H54 (cell line): ENCODE measurements around the gene PARP12.
A peak's percentile ranks its signal among the peaks of the same experiment; 100 is the strongest.

ENCODE experiments used
- DNase-seq: peaks from one replicate; pipeline ENCODE4 v3.0.0; 2011; ENCODE audit warnings: low spot score, mixed read lengths; ENCODE audit not compliant: insufficient read length
- FAIRE-seq: peaks from 3 replicates; lab custom pipeline; 2011; peaks lifted over from hg19 to GRCh38; lab: Jason Lieb, UNC
- POLR2A ChIP-seq: IDR thresholded peaks from 2 replicates; pipeline ENCODE4 v1.6.1; 2011; ENCODE audit warnings: low read depth, mild to moderate bottlenecking, low read length

Gene PARP12

GRCh38 chr7:140035400-140036223 lies 27.1 kb downstream of the PARP12 start:
- DNase-seq, result peak; percentile 52
- FAIRE-seq, result no peak
- no peak for TF ChIP-seq POLR2A

- no peak for DNase-seq
- no peak for TF ChIP-seq POLR2A
- FAIRE-seq, result no peak
Observed at GRCh38 chr7:140034421-140034820, 28.3 kb downstream of the PARP12 start.

DNA sequence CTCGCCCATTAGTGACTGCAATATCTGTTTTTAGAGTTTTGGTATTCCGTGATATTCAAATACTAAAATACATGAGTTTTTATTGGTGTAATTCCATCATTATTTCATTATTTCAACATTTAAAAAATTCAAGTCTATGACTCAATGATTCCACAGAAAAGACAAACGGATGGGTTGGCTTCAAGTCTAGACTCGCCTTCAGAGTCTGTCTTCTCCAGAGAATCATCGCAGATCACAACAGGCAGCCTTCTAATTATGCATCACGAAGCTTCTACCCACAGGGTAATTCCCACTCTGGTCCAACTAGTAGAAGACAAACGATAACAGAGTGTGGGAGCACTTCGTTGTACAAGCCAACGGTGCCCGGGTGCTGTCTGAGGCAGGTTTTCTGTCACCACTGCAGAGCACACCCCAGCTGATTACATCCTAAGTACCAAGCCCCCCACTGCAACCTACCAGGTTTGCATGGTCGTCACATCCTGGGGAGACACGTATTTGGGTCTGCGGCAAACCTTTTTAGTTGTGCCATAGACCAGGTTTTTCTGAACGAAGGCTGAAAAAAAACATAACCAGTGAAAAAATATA lies 28.9 kb downstream of the PARP12 start:
- TF ChIP-seq POLR2A, result no peak
- DNase-seq (no peak), FAIRE-seq (no peak)

- TF ChIP-seq POLR2A, result no peak
- DNase-seq (peak; percentile 29), FAIRE-seq (no peak)
Observed at GRCh38 chr7:140033036-140033435, 29.7 kb downstream of the PARP12 start.

- FAIRE-seq (no peak), DNase-seq (no peak)
- TF ChIP-seq POLR2A, result no peak
Observed at GRCh38 chr7:140031364-140031763, 31.4 kb downstream of the PARP12 start.

DNA sequence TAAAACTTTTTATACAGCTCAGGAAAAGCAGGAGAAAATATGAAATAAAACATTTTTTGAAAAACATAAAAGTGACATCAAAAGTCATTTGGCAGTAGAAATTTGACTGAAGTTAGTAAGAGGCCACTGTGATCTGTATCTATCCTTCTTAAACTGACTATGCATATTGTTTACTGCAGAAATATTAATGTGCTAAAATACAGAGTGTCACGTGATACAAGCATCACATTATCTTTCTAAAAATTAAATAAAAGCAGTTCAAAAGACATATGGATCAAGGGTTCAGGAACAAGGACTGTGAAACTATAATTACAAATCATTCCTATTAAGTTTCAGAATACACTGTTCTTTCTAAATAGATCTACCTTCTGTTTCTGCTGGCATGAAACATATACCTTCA lies 33.7 kb downstream of the PARP12 start:
- DNase-seq (no peak), FAIRE-seq (no peak)
- TF ChIP-seq POLR2A, result no peak

DNA sequence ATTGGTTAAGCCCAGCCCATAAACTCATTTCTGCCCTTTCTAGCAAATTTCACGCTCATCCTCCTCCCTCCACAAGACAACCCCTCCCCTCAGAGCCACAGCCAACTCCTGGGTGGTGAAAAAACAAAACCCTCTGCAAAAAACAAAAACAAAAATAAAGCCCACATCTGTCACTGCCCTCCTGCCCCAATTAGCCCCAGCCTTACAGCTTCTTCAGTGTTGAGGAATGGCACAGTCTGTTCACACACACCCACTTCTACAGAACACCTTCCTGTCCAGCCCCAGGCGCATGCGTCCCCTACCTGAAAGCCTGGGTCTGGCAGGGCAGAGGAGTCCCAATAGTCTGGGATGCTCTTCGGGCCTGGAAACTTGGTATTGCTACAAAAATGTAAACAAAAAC lies 34.4 kb downstream of the PARP12 start:
- no peak for TF ChIP-seq POLR2A
- DNase-seq, result no peak
- no peak for FAIRE-seq

DNA sequence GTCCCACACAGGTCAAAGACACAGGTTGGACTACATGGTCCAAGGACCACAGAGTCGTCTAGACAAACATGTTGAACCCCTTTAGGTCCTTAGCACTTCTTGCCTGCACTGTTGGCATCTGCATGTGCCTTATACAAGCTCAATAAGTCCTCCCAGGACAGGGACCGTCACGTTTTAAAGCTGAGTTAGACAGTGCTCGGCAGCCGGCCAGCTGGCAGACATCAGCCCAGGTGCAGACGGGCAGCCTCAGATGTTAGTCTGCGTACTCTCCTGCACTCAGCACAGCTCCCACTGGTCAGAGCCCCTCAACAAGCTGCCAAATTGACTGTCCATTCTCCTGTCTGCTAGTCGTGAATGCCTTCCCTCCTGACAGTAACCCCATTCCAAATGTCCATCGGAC lies 34.9 kb downstream of the PARP12 start:
- no peak for FAIRE-seq

GRCh38 chr7:140026935-140027334 lies 35.8 kb downstream of the PARP12 start:
- DNase-seq, result no peak
- no peak for TF ChIP-seq POLR2A
- FAIRE-seq, result no peak

More for the DNA sequence above, 34.9 kb downstream of the PARP12 start:
- TF ChIP-seq POLR2A, result no peak
- no peak for DNase-seq

- FAIRE-seq, result no peak
- TF ChIP-seq POLR2A, result no peak
- no peak for DNase-seq
Observed at GRCh38 chr7:140025814-140026433, 36.8 kb downstream of the PARP12 start.

DNA sequence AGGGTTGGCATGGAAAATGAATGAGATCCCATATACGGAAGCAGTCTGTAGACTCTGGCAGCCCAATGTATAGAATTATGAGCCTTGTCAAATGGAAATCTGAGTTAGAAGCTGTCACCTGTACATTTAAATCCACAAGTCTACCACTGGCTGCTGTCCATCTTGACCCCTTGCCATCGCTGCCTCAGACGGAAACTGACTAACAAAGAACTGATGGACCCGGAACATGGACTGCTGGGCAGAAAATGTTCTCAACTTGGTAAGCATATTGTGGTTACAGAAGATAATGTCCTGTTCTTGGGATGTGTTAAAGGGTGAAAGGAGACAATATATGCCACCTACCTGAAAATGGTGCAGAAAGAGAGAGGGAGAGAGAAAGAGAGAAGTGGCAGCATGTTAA lies 37.5 kb downstream of the PARP12 start:
- DNase-seq, result no peak
- FAIRE-seq, result no peak
- no peak for TF ChIP-seq POLR2A

DNA sequence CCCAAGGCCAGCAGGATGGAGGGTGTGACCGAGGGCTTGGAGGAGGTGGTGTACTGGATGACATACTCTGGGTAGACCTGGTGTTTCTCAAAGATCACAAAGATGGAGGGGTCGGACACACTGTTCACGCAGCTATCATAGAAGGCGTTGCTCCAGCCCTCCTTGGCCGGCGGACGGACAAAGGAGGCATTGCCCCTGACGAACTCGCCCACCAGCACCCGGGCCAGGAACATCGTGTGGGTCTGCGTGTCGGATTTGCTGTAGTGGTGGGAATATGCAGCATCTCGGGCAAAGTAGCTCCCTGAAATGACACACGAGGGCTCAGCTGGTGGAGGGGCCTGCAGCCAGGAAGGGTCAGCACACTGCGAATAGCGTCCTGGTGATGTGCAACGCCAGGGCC lies 38.2 kb downstream of the PARP12 start:
- no peak for DNase-seq
- no peak for TF ChIP-seq POLR2A
- no peak for FAIRE-seq

- no peak for FAIRE-seq
- DNase-seq, result no peak
- no peak for TF ChIP-seq POLR2A
Observed at GRCh38 chr7:140023728-140024127, 39.0 kb downstream of the PARP12 start.

DNA sequence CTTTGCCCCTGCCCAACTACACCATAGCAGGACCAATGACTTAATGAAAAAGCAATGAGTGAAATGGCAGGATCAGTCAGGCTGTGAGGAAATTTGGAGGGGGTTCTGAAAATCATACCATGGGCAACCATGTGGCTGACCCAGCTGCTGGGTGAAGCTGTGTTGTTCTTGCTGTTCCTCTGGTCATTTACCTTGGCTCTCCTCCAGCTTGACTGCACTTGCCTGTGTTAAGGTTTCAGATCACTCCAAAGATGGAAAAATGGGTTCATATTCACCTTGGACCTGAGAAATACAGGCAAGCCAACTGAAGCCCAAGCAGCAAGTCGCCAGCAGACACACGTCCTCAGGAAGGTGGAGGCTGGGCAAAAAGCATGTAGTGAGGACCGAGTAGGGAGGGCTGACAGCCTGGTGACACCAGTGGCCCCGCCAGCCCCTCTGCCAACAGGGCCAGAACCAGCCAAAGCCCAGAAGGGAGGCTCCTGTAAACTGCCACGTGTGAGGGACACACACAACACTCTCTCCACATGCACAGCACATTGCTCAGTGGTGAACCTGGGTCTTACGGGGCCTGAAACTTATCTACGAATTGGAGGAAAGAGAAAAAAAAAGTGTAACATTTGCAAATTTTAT lies 40.1 kb downstream of the PARP12 start:
- no peak for FAIRE-seq
- no peak for TF ChIP-seq POLR2A

GRCh38 chr7:140021603-140022002 lies 41.1 kb downstream of the PARP12 start:
- FAIRE-seq (no peak), DNase-seq (no peak)
- TF ChIP-seq POLR2A, result no peak

More for the DNA sequence above, 40.1 kb downstream of the PARP12 start:
- DNase-seq, result no peak
